OCI-LY1 (cell line): ENCODE results near the gene AFTPH.

Experiments used
- H2AFZ ChIP-seq: fragments of 200-600 bp; sonication (generic), shearing (Covaris generic); 2 replicates; pipeline ENCODE4 v1.6.0; 2014; ENCODE audit warnings: antibody characterized with exemption, mild to moderate bottlenecking, low read length
- H3F3A ChIP-seq: fragments of 200-600 bp; sonication (generic), shearing (Covaris generic); 2 replicates; pipeline ENCODE4 v1.6.0; 2014; ENCODE audit warnings: mild to moderate bottlenecking, antibody characterized with exemption, low read length, moderate library complexity; ENCODE audit not compliant: insufficient read depth
- H3K27ac ChIP-seq: fragments of 200-600 bp; sonication (generic); 2 replicates; pipeline ENCODE4 v1.5.1; 2014; ENCODE audit warnings: low read length, mixed run types, mild to moderate bottlenecking, low read depth; ENCODE audit not compliant: poor library complexity, severe bottlenecking
- H3K27me3 ChIP-seq: fragments of 200-600 bp; sonication (generic); 2 replicates; pipeline ENCODE4 v1.6.0; 2014; ENCODE audit warnings: antibody characterized with exemption, mild to moderate bottlenecking, low read length, moderate library complexity; ENCODE audit not compliant: insufficient read depth
- H3K36me3 ChIP-seq: fragments of 200-600 bp; sonication (generic); 2 replicates; pipeline ENCODE4 v1.6.1; 2014; ENCODE audit warnings: mild to moderate bottlenecking, antibody characterized with exemption, low read length, moderate library complexity, mixed read lengths; ENCODE audit not compliant: insufficient read depth
- H3K4me1 ChIP-seq: fragments of 200-600 bp; sonication (generic); 2 replicates; pipeline ENCODE4 v1.5.1; 2014; ENCODE audit warnings: mild to moderate bottlenecking, low read length, moderate library complexity; ENCODE audit not compliant: insufficient read depth, severe bottlenecking
- H3K4me2 ChIP-seq: fragments of 200-600 bp; sonication (generic), shearing (Covaris generic); 2 replicates; pipeline ENCODE4 v1.6.1; 2014; ENCODE audit warnings: low read length
- H3K4me3 ChIP-seq: fragments of 200-600 bp; sonication (generic); 2 replicates; pipeline ENCODE4 v1.5.1; 2014; ENCODE audit warnings: low read length, low read depth, mild to moderate bottlenecking, mixed read lengths; ENCODE audit not compliant: poor library complexity, severe bottlenecking
- H3K79me2 ChIP-seq: fragments of 200-600 bp; shearing (Covaris generic); 2 replicates; pipeline ENCODE4 v1.6.1; 2016; ENCODE audit warnings: mixed run types, low read length, mixed read lengths; ENCODE audit not compliant: insufficient read depth
- H3K9ac ChIP-seq: fragments of 200-600 bp; sonication (generic), shearing (Covaris generic); 2 replicates; pipeline ENCODE4 v1.6.1; 2014; ENCODE audit warnings: mild to moderate bottlenecking, low read length, mixed read lengths
- H3K9me2 ChIP-seq: fragments of 200-600 bp; sonication (generic), shearing (Covaris generic); 2 replicates; pipeline ENCODE4 v1.6.1; 2014; ENCODE audit warnings: low read depth, mild to moderate bottlenecking, low read length, mixed read lengths
- H3K9me3 ChIP-seq: fragments of 200-600 bp; shearing (Covaris generic); 2 replicates; pipeline ENCODE4 v1.6.1; 2014; ENCODE audit warnings: low read length, mixed read lengths
- H4K20me1 ChIP-seq: fragments of 200-600 bp; sonication (generic), shearing (Covaris generic); 2 replicates; pipeline ENCODE4 v1.6.0; 2016; ENCODE audit warnings: mild to moderate bottlenecking, low read length; ENCODE audit not compliant: insufficient read depth
- EZH2 ChIP-seq: fragments of 200-600 bp; sonication (generic), shearing (Covaris generic); IDR thresholded peaks from 2 replicates; pipeline ENCODE4 v1.8.0; 2017; ENCODE audit warnings: borderline replicate concordance, mixed run types, mild to moderate bottlenecking, antibody characterized with exemption, low read length, moderate library complexity, mixed read lengths
- TF ChIP-seq, protein P1 (sequence below): fragments of 200-600 bp; sonication (generic), shearing (Covaris generic); IDR thresholded peaks from 2 replicates; pipeline ENCODE4 v1.5.1; 2017; ENCODE audit warnings: mild to moderate bottlenecking, antibody characterized with exemption, low read length, moderate library complexity, mixed read lengths

The AFTPH gene

DNA sequence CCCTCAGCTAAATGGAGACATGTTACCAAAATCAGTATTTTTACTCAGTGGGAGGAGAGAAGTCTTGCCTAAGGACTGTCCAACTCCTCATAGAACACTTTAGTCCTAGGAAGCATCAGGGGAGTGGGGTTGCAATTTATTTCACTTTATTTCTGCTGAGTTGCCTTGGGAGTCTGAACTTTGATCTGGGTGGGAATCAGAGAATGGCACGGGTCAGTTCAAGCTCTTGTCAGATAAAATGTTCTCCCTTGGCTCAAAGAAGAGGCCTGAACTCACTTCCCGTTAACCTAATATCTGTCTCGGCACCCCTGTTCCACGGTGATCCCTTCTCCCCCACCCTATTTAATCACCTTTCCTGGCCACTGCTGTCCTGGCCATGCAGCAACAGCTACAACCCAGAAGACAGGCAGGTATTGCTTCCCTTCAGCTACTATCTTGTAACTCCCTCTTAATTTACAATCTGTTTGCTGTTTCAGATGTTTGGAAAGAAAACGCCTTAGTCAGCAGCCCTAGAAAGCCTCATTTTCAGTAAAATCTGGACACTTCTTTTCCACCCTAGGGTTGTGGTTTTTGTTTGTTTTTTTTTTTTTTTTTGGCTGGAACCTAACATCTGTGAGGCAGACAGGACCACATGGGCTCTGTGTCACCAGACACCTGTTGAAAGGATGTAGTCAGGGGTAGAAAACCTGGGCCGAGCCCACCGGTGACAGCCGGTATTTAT lies 77.1 kb downstream of the AFTPH start:
- no peak overlapping the region for H3K4me2 ChIP-seq
- peaks cover 8% of the 10 kb centered on the region for H3K4me1 ChIP-seq
- H3K79me2 ChIP-seq: no peaks in the 10 kb centered on the region
- no peak overlapping the region for H3K9ac ChIP-seq
- H2AFZ ChIP-seq: no peak overlapping the region
- H3F3A ChIP-seq: no peaks in the 10 kb centered on the region
- H3K4me3 ChIP-seq: no peak overlapping the region
- no peaks in the 10 kb centered on the region for H4K20me1 ChIP-seq
- H3K9me2 ChIP-seq: no peaks in the 10 kb centered on the region
- no peaks in the 10 kb centered on the region for H3K9me3 ChIP-seq
- no peaks in the 10 kb centered on the region for H3K27me3 ChIP-seq
- no peaks in the 10 kb centered on the region; the same call in 1 of the 2 replicates for H3K36me3 ChIP-seq
- H3K27ac ChIP-seq: no peak overlapping the region
- TF ChIP-seq, protein P1, sequence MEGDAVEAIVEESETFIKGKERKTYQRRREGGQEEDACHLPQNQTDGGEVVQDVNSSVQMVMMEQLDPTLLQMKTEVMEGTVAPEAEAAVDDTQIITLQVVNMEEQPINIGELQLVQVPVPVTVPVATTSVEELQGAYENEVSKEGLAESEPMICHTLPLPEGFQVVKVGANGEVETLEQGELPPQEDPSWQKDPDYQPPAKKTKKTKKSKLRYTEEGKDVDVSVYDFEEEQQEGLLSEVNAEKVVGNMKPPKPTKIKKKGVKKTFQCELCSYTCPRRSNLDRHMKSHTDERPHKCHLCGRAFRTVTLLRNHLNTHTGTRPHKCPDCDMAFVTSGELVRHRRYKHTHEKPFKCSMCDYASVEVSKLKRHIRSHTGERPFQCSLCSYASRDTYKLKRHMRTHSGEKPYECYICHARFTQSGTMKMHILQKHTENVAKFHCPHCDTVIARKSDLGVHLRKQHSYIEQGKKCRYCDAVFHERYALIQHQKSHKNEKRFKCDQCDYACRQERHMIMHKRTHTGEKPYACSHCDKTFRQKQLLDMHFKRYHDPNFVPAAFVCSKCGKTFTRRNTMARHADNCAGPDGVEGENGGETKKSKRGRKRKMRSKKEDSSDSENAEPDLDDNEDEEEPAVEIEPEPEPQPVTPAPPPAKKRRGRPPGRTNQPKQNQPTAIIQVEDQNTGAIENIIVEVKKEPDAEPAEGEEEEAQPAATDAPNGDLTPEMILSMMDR: no peak
- TF ChIP-seq EZH2: no peak

DNA sequence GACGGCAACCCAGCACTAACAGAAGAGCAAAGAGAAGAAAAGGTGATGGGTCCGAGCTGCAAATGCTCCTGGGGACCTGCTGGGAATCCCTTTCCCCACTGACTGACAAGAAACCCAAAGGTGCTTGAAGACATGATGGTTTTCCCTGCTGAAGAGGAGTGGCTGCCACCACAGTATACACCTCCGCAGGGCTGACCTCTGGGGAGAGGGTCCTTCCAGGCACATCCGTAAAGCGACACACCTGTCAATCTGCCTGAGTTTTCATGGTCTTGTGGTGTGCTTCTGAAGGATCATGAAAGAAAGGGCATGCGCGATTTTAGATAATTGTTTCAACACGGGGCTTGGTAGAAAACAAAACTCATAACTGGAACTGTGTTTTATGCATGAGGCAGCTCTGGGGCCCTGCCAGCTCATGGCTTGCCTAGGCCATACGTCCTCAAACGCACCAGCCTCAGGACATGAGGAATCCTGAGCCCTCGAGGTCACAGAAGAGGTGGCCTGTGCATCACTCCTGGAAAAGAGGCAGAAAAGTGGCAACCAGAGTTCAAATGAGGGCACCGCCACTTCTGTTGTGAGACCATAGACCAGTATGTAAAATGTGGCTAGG lies 77.8 kb downstream of the AFTPH start:
- Histone ChIP-seq H3K79me2 (no peaks in the 10 kb centered on the region), H2AFZ (no peak overlapping the region), H3K27me3 (no peaks in the 10 kb centered on the region), H3K9me3 (no peaks in the 10 kb centered on the region), H3K4me3 (no peak overlapping the region), H3K9ac (no peak overlapping the region), H3K4me2 (no peak overlapping the region), H3K4me1 (peaks cover 15% of the 10 kb centered on the region), H4K20me1 (no peaks in the 10 kb centered on the region), H3K36me3 (no peaks in the 10 kb centered on the region; the same call in 1 of the 2 replicates), H3K9me2 (no peaks in the 10 kb centered on the region), H3F3A (no peaks in the 10 kb centered on the region), H3K27ac (no peak overlapping the region)
- TF ChIP-seq, protein P1: no peak

DNA sequence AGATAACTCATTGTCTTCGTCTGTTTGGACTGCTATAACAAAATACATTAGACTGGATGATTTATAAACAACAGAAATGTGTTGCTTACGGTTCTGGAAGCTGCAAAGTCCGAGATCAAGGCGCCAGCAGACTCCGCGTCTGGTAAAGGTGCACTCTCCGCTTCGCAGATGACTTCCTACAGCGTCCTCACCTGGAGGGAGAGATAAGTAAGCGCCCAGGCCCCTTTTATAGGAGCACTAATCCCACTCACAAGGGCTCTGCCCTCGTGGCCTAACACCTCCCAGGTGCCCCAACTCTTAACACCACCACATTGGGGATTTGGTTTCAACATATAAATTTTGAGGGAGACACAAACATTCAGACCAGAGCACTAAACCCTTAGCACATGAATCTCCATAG lies 78.3 kb downstream of the AFTPH start:
- Histone ChIP-seq H3K27me3 (no peaks in the 10 kb centered on the region), H3F3A (no peaks in the 10 kb centered on the region), H2AFZ (no peak overlapping the region), H3K4me1 (peaks cover 20% of the 10 kb centered on the region), H3K9me3 (no peaks in the 10 kb centered on the region), H3K27ac (no peak overlapping the region), H3K4me3 (no peak overlapping the region), H3K9me2 (no peaks in the 10 kb centered on the region), H3K79me2 (no peaks in the 10 kb centered on the region), H3K9ac (no peak overlapping the region), H4K20me1 (no peaks in the 10 kb centered on the region), H3K4me2 (no peak overlapping the region), H3K36me3 (no peaks in the 10 kb centered on the region; the same call in 1 of the 2 replicates)
- no peak for TF ChIP-seq EZH2
- TF ChIP-seq, protein P1: no peak
